Gastrocnemius medialis (tissue), 4 donors: ENCODE results near the gene STRN4.
"Not testable (repeated sequence)": the region's sequence is repeated elsewhere in the genome, so short reads cannot be mapped to it uniquely, and the experiment has no call there.

Source experiments
- CTCF ChIP-seq, 5 experiments: fragments of 450-650 bp in 3 of 5; fragments of 200-600 bp in 2 of 5; sonication (generic) in 2 of 5; IDR thresholded peaks in 4 of 5; conservative IDR thresholded peaks in 1 of 5; 1 replicate in 4 of 5; 2 replicates in 1 of 5; pipeline ENCODE4 v1.5.1; 2016 to 2019; ENCODE audit warnings: antibody characterized with exemption in 5 of 5, mild to moderate bottlenecking in 3 of 5, moderate library complexity in 3 of 5
- POLR2A ChIP-seq, 2 donors: fragments of 450-650 bp; IDR thresholded peaks; one replicate each; pipeline ENCODE4 v1.6.1; 2017; ENCODE audit warnings: antibody characterized with exemption in 2 of 2, mild to moderate bottlenecking in 2 of 2, moderate library complexity in 2 of 2

GRCh38 chr19:46760897-46761296 is 14.6 kb upstream of the STRN4 start:
- not testable (repeated sequence) for TF ChIP-seq CTCF (IDR thresholded peaks at IDR 0.05 in 4 of 5, conservative IDR thresholded peaks at IDR 0.05 in 1 of 5); POLR2A (IDR thresholded peaks at IDR 0.05)
